Astrocyte (in vitro differentiated cells and primary cell): ENCODE measurements around the gene KIR3DL1. TPM values are rescaled to one million over a fixed set of nuclear protein-coding genes. Genes with fewer than 3 reads are reported as not detected.
"Not testable (repeated sequence)": the region's sequence is repeated elsewhere in the genome, so short reads cannot be mapped to it uniquely, and the experiment has no call there.

Experiments used
- DNase-seq: peaks from one replicate; pipeline ENCODE4 v3.0.0-alpha.2; 2010; ENCODE audit warnings: low read depth
- FAIRE-seq: peaks from 2 replicates; lab custom pipeline; 2011; peaks lifted over from hg19 to GRCh38; lab: Jason Lieb, UNC
- H2AFZ ChIP-seq: 2 replicates; pipeline ENCODE4 v1.6.0; 2012; ENCODE audit warnings: low read depth, low read length, inconsistent platforms
- H3K27ac ChIP-seq: 2 replicates; pipeline ENCODE4 v1.5.1; 2011; ENCODE audit warnings: low read depth, low read length, inconsistent platforms
- H3K27me3 ChIP-seq: 2 replicates; pipeline ENCODE4 v1.6.0; 2011; ENCODE audit warnings: low read length, inconsistent platforms; ENCODE audit not compliant: insufficient read depth
- H3K36me3 ChIP-seq: 2 replicates; pipeline ENCODE4 v1.5.1; 2011; ENCODE audit warnings: low read length, inconsistent platforms; ENCODE audit not compliant: insufficient read depth
- H3K4me1 ChIP-seq: 2 replicates; pipeline ENCODE4 v1.5.1; 2011; ENCODE audit warnings: low read length, inconsistent platforms; ENCODE audit not compliant: insufficient read depth
- H3K4me2 ChIP-seq: 2 replicates; pipeline ENCODE4 v1.6.0; 2012; ENCODE audit warnings: low read length, inconsistent platforms
- H3K4me3 ChIP-seq: 2 replicates; pipeline ENCODE4 v1.5.1; 2011; ENCODE audit warnings: low read depth, mild to moderate bottlenecking, low read length, inconsistent platforms; ENCODE audit not compliant: insufficient read depth
- H3K79me2 ChIP-seq: 2 replicates; pipeline ENCODE4 v1.6.0; 2012; ENCODE audit warnings: mild to moderate bottlenecking, low read length, inconsistent platforms; ENCODE audit not compliant: insufficient read depth
- H3K9ac ChIP-seq: 2 replicates; pipeline ENCODE4 v1.6.0; 2012; ENCODE audit warnings: mild to moderate bottlenecking, low read length, inconsistent platforms
- H3K9me3 ChIP-seq: 2 replicates; pipeline ENCODE4 v1.5.1; 2012; ENCODE audit warnings: low read depth, mild to moderate bottlenecking, low read length, inconsistent platforms; ENCODE audit not compliant: insufficient read depth
- H4K20me1 ChIP-seq: 2 replicates; pipeline ENCODE4 v1.6.0; 2012; ENCODE audit warnings: low read length, inconsistent platforms; ENCODE audit not compliant: insufficient read depth
- H3K27ac Mint-ChIP-seq: one replicate; pipeline ENCODE4 v1.8.0; 2021; ENCODE audit warnings: mild to moderate bottlenecking, mixed read lengths; ENCODE audit not compliant: unreplicated experiment
- H3K27me3 Mint-ChIP-seq: one replicate; pipeline ENCODE4 v1.8.0; 2021; ENCODE audit warnings: low read depth, mixed read lengths; ENCODE audit not compliant: unreplicated experiment
- H3K36me3 Mint-ChIP-seq: one replicate; pipeline ENCODE4 v1.8.0; 2021; ENCODE audit warnings: low read depth, mixed read lengths; ENCODE audit not compliant: unreplicated experiment
- H3K4me1 Mint-ChIP-seq: one replicate; pipeline ENCODE4 v1.8.0; 2021; ENCODE audit warnings: low read depth, mixed read lengths; ENCODE audit not compliant: unreplicated experiment
- H3K4me3 Mint-ChIP-seq: one replicate; pipeline ENCODE4 v1.8.0; 2021; ENCODE audit warnings: mild to moderate bottlenecking, moderate library complexity, mixed read lengths; ENCODE audit not compliant: unreplicated experiment
- H3K9me3 Mint-ChIP-seq: one replicate; pipeline ENCODE4 v1.8.0; 2021; ENCODE audit warnings: mild to moderate bottlenecking, mixed read lengths; ENCODE audit not compliant: unreplicated experiment
- total RNA-seq: library from RNA; stranded (reverse); gene quantifications from 2 replicates; pipeline ENCODE4 v1.2.1, GENCODE V29; 2021

KIR3DL1 gene
- total RNA-seq, 1 donor from 2014 or later, result not detected

GRCh38 chr19:54775095-54775815 lies 41.0 kb upstream of the KIR3DL1 start:
- not testable (repeated sequence) for H3K36me3 Mint-ChIP-seq, H3K4me3 ChIP-seq, H3K27me3 Mint-ChIP-seq, H3K9me3 ChIP-seq, H3K4me1 Mint-ChIP-seq, H2AFZ ChIP-seq, DNase-seq, H3K4me2 ChIP-seq, H3K27ac ChIP-seq, FAIRE-seq, H4K20me1 ChIP-seq, H3K9ac ChIP-seq, H3K4me1 ChIP-seq, H3K36me3 ChIP-seq, H3K4me3 Mint-ChIP-seq, H3K27me3 ChIP-seq, H3K27ac Mint-ChIP-seq, H3K79me2 ChIP-seq
- H3K9me3 Mint-ChIP-seq, result peaks cover 17% of the 10 kb centered on the region

- not testable (repeated sequence) for H3K9me3 ChIP-seq, H3K27me3 ChIP-seq, FAIRE-seq, H3K4me1 Mint-ChIP-seq, H3K36me3 Mint-ChIP-seq, H3K27ac ChIP-seq, H3K36me3 ChIP-seq, H2AFZ ChIP-seq, H3K79me2 ChIP-seq, H3K4me3 ChIP-seq, H3K4me3 Mint-ChIP-seq, H3K4me2 ChIP-seq, DNase-seq, H3K27ac Mint-ChIP-seq, H3K9ac ChIP-seq, H3K27me3 Mint-ChIP-seq, H4K20me1 ChIP-seq, H3K4me1 ChIP-seq
- H3K9me3 Mint-ChIP-seq, result peaks cover 13% of the 10 kb centered on the region
These were observed 40.4 kb upstream of the KIR3DL1 start for GRCh38 chr19:54775830-54776229.

- not testable (repeated sequence) for H3K79me2 ChIP-seq, H3K27ac ChIP-seq, FAIRE-seq, H3K4me3 Mint-ChIP-seq, H3K27ac Mint-ChIP-seq, DNase-seq, H3K27me3 ChIP-seq, H3K4me3 ChIP-seq, H2AFZ ChIP-seq, H3K9me3 ChIP-seq, H3K36me3 ChIP-seq, H3K4me1 Mint-ChIP-seq, H4K20me1 ChIP-seq, H3K36me3 Mint-ChIP-seq, H3K9ac ChIP-seq, H3K4me1 ChIP-seq, H3K27me3 Mint-ChIP-seq, H3K4me2 ChIP-seq
- peaks cover 13% of the 10 kb centered on the region for H3K9me3 Mint-ChIP-seq
These were observed 38.4 kb upstream of the KIR3DL1 start for GRCh38 chr19:54777851-54778250.

GRCh38 chr19:54778896-54779295 lies 37.4 kb upstream of the KIR3DL1 start:
- H3K9me3 Mint-ChIP-seq, result peaks cover 10% of the 10 kb centered on the region
- not testable (repeated sequence) for H3K27me3 ChIP-seq, H4K20me1 ChIP-seq, H3K4me3 Mint-ChIP-seq, H3K79me2 ChIP-seq, H3K36me3 ChIP-seq, H3K9me3 ChIP-seq, FAIRE-seq, H3K27ac Mint-ChIP-seq, H3K9ac ChIP-seq, H3K4me1 ChIP-seq, H3K4me3 ChIP-seq, H3K4me2 ChIP-seq, H3K36me3 Mint-ChIP-seq, H3K27ac ChIP-seq, H2AFZ ChIP-seq, DNase-seq, H3K27me3 Mint-ChIP-seq, H3K4me1 Mint-ChIP-seq

GRCh38 chr19:54782916-54783315 lies 33.4 kb upstream of the KIR3DL1 start:
- H3K4me2 ChIP-seq, H4K20me1 ChIP-seq, H3K4me3 ChIP-seq, H2AFZ ChIP-seq, H3K79me2 ChIP-seq, H3K9ac ChIP-seq, H3K36me3 ChIP-seq, H3K36me3 Mint-ChIP-seq, H3K27me3 ChIP-seq, H3K4me3 Mint-ChIP-seq, H3K27ac Mint-ChIP-seq, H3K4me1 ChIP-seq, FAIRE-seq, H3K4me1 Mint-ChIP-seq, H3K9me3 ChIP-seq, H3K27me3 Mint-ChIP-seq, DNase-seq, H3K27ac ChIP-seq: not testable (repeated sequence)
- H3K9me3 Mint-ChIP-seq, result peaks cover 23% of the 10 kb centered on the region

- not testable (repeated sequence) for H3K9ac ChIP-seq, H3K9me3 ChIP-seq, H3K4me3 ChIP-seq, H3K36me3 ChIP-seq, H3K4me1 ChIP-seq, H3K27ac ChIP-seq, H3K27me3 ChIP-seq, H2AFZ ChIP-seq, H4K20me1 ChIP-seq, H3K79me2 ChIP-seq, H3K36me3 Mint-ChIP-seq, DNase-seq, H3K4me2 ChIP-seq, H3K27ac Mint-ChIP-seq, H3K27me3 Mint-ChIP-seq, H3K4me3 Mint-ChIP-seq, H3K4me1 Mint-ChIP-seq, FAIRE-seq
- peaks cover 25% of the 10 kb centered on the region for H3K9me3 Mint-ChIP-seq
These were observed 30.1 kb upstream of the KIR3DL1 start for GRCh38 chr19:54786091-54786723.
